ENCODE measurements around the gene ABTB1.

DNA sequence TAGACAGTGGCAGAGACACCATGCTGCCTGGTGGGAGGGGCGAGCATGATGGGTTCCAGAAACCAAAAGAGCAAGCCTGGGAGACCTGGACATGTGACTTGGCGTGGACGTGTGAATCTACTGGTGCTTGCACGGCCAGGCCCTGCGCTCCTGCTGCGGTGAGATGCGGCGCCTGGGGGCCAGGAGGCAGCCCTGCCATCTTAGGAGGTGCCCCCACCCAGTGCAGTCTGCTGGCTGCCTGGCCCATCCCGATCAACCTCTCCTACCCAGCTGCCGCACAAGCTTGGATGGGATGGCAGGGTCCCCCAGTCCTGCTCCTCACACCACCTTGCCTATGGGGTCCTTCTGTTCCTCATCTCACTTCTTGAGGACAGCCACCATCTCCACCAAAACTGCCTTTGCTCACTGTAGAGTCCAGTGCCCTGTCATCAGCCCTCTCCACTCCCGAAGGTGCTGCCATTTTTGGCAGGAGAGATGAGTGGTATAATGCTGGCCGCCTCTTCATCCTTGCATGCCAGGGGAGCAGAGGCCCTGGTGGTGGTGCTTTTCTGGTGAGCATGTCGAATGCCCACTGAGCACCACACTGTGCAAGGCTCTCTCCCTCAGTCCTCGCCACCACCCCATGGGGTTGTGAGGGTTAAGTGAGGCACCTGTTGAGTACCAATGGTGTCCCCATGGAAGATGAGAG is 3.1 kb upstream of the ABTB1 start:
- TF ChIP-seq, protein P1, sequence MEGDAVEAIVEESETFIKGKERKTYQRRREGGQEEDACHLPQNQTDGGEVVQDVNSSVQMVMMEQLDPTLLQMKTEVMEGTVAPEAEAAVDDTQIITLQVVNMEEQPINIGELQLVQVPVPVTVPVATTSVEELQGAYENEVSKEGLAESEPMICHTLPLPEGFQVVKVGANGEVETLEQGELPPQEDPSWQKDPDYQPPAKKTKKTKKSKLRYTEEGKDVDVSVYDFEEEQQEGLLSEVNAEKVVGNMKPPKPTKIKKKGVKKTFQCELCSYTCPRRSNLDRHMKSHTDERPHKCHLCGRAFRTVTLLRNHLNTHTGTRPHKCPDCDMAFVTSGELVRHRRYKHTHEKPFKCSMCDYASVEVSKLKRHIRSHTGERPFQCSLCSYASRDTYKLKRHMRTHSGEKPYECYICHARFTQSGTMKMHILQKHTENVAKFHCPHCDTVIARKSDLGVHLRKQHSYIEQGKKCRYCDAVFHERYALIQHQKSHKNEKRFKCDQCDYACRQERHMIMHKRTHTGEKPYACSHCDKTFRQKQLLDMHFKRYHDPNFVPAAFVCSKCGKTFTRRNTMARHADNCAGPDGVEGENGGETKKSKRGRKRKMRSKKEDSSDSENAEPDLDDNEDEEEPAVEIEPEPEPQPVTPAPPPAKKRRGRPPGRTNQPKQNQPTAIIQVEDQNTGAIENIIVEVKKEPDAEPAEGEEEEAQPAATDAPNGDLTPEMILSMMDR (IDR thresholded peaks at IDR 0.05) = no peak
- TF ChIP-seq POLR2A (IDR thresholded peaks at IDR 0.05) (no peak), POLR2AphosphoS5 (IDR thresholded peaks at IDR 0.05) (no peak)

Data from stomach (tissue), 4 donors.